PC-3 (cell line): ENCODE measurements around the gene RNASEH2B. TPM values are rescaled to one million over a fixed set of nuclear protein-coding genes. Genes with fewer than 3 reads are reported as not detected.

ENCODE experiments used
- ATAC-seq: fragments of 200-7000 bp; cut with Tn5 transposase; 2 replicates; pipeline ENCODE4 v1.9.1; 2020; ENCODE audit warnings: mild to moderate bottlenecking, moderate library complexity
- BruUV-seq: library from RNA; stranded (reverse); fragments of 400-500 nt; replicated peaks from 2 replicates; lab custom pipeline; 2021; lab: Mats Ljungman, UMichigan
- CTCF ChIA-PET: fragments of 300-600 bp; sonication (Branson Sonifier 250); formaldehyde crosslinking; loops from one replicate; lab custom pipeline; 2022; ENCODE audit warnings: antibody characterized with exemption; lab: Charles Lee
- POLR2A ChIA-PET: fragments of 300-600 bp; sonication (Branson Sonifier 250); formaldehyde crosslinking; loops from one replicate; lab custom pipeline; 2022; ENCODE audit warnings: antibody characterized with exemption; ENCODE audit not compliant: unreplicated experiment; lab: Charles Lee
- DNase-seq: peaks from one replicate; pipeline ENCODE4 v3.0.0-alpha.2; 2015
- H2AFZ ChIP-seq: fragments of 300-600 bp; sonication (generic); 2 replicates; pipeline ENCODE4 v1.6.0; 2016; ENCODE audit warnings: antibody characterized with exemption, low read length
- H3F3A ChIP-seq: fragments of 300-600 bp; sonication (generic); one replicate; pipeline ENCODE4 v1.6.0; 2017; ENCODE audit warnings: antibody characterized with exemption, low read length, control low read depth, mild to moderate bottlenecking; ENCODE audit not compliant: unreplicated experiment
- H3K27ac ChIP-seq: fragments of 300-600 bp; sonication (generic); 2 replicates; pipeline ENCODE4 v1.5.1; 2016; ENCODE audit warnings: mild to moderate bottlenecking, low read length
- H3K27me3 ChIP-seq: fragments of 300-600 bp; sonication (generic); 2 replicates; pipeline ENCODE4 v1.6.1; 2016; ENCODE audit warnings: low read length, mixed read lengths
- H3K36me3 ChIP-seq: fragments of 300-600 bp; sonication (generic); 2 replicates; pipeline ENCODE4 v1.6.1; 2016; ENCODE audit warnings: low read depth, mixed run types, low read length, mixed read lengths
- H3K4me1 ChIP-seq: fragments of 300-600 bp; sonication (generic); 2 replicates; pipeline ENCODE4 v1.5.1; 2016; ENCODE audit warnings: low read length; ENCODE audit not compliant: insufficient read depth
- H3K4me2 ChIP-seq: fragments of 300-600 bp; sonication (generic); 2 replicates; pipeline ENCODE4 v1.6.0; 2016; ENCODE audit warnings: low read length
- H3K4me3 ChIP-seq: fragments of 300-600 bp; sonication (generic); 2 replicates; pipeline ENCODE4 v1.5.1; 2016; ENCODE audit warnings: mild to moderate bottlenecking, low read length, mixed read lengths
- H3K79me2 ChIP-seq: fragments of 300-600 bp; sonication (generic); 2 replicates; pipeline ENCODE4 v1.6.1; 2017; ENCODE audit warnings: low read length, mixed read lengths
- H3K9ac ChIP-seq: fragments of 300-600 bp; sonication (generic); 2 replicates; pipeline ENCODE4 v1.6.0; 2016; ENCODE audit warnings: mild to moderate bottlenecking, low read length
- H3K9me2 ChIP-seq: fragments of 300-600 bp; sonication (generic); replicated peaks from 2 replicates; pipeline ENCODE4 v1.6.1; 2016; ENCODE audit warnings: mixed run types, low read length, mixed read lengths
- H3K9me3 ChIP-seq: fragments of 300-600 bp; sonication (generic); 2 replicates; pipeline ENCODE4 v1.6.1; 2016; ENCODE audit warnings: low read length, mixed read lengths
- H4K20me1 ChIP-seq: fragments of 300-600 bp; sonication (generic); 2 replicates; pipeline ENCODE4 v1.6.1; 2016; ENCODE audit warnings: low read length, mixed read lengths
- EZH2 ChIP-seq: fragments of 300-600 bp; sonication (generic); IDR thresholded peaks from one replicate; pipeline ENCODE4 v1.6.1; 2017; ENCODE audit warnings: antibody characterized with exemption, mild to moderate bottlenecking, low read length; ENCODE audit not compliant: unreplicated experiment
- EZH2phosphoT487 ChIP-seq: fragments of 300-600 bp; sonication (generic); IDR thresholded peaks from 2 replicates; pipeline ENCODE4 v1.6.1; 2018; ENCODE audit warnings: mild to moderate bottlenecking, antibody characterized with exemption, low read length, borderline replicate concordance
- intact Hi-C: fragments of 100-400 bp; cut with micrococcal nuclease; formaldehyde crosslinking; loops from 2 replicates; pipeline ENCODE4 v1.9.0; 2023
- total RNA-seq: library from RNA; depleted of rRNA; stranded (reverse); fragments of >200 nt; gene quantifications from 2 replicates; pipeline ENCODE4 v1.2.3, GENCODE V29; 2014
- TF ChIP-seq, protein P1 (sequence below): fragments of 300-600 bp; sonication (generic); conservative IDR thresholded peaks from 2 replicates; pipeline ENCODE4 v1.5.1; 2017; ENCODE audit warnings: antibody characterized with exemption, low read depth, mild to moderate bottlenecking, low read length

The RNASEH2B gene
- total RNA-seq, 1 experiment from 2014 or later = 36.0 TPM

DNA sequence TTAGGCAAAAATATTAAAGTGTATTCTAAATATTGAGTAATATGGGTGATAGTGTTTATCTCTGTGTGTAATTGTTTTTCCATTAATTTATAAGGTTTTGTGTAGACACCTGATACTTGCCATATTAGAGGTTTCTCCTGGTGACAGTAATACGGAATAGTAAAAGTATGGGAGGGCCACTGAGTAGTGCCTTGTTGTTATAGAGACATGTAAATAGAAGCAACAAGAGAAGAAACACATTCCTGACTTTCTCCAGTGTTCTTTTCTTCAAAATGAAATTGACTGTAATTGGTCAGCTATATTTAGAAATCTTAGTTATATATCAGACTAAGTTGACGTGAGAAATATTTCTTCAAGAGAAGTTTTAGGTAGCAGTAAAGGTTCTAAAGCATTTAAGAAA, 18.5 kb downstream of the RNASEH2B start:
- no peak overlapping the region for H3K4me2 ChIP-seq
- DNase-seq = no peak
- no peaks in the 10 kb centered on the region for H3K27me3 ChIP-seq
- BruUV-seq = no TSS peak
- H3K9me3 ChIP-seq = peaks cover 8% of the 10 kb centered on the region
- H3K79me2 ChIP-seq = 0 out of 2 replicates have a peak, but pooled peaks cover 7% of the 10 kb centered on the region
- H4K20me1 ChIP-seq = no peaks in the 10 kb centered on the region
- ChIA-PET CTCF (no interaction called here), POLR2A (no interaction called here)
- no peaks in the 10 kb centered on the region for H3K9me2 ChIP-seq
- ATAC-seq = no peak
- H2AFZ ChIP-seq = no peak overlapping the region
- H3K9ac ChIP-seq = no peak overlapping the region
- H3K4me1 ChIP-seq = no peaks in the 10 kb centered on the region
- H3K4me3 ChIP-seq = no peak overlapping the region
- H3K27ac ChIP-seq = no peak overlapping the region
- peaks cover 5% of the 10 kb centered on the region for H3K36me3 ChIP-seq
- intact Hi-C loops = no loop called here
- no peaks in the 10 kb centered on the region for H3F3A ChIP-seq
- TF ChIP-seq EZH2phosphoT487 = no peak
- no peak for TF ChIP-seq EZH2
- TF ChIP-seq, protein P1, sequence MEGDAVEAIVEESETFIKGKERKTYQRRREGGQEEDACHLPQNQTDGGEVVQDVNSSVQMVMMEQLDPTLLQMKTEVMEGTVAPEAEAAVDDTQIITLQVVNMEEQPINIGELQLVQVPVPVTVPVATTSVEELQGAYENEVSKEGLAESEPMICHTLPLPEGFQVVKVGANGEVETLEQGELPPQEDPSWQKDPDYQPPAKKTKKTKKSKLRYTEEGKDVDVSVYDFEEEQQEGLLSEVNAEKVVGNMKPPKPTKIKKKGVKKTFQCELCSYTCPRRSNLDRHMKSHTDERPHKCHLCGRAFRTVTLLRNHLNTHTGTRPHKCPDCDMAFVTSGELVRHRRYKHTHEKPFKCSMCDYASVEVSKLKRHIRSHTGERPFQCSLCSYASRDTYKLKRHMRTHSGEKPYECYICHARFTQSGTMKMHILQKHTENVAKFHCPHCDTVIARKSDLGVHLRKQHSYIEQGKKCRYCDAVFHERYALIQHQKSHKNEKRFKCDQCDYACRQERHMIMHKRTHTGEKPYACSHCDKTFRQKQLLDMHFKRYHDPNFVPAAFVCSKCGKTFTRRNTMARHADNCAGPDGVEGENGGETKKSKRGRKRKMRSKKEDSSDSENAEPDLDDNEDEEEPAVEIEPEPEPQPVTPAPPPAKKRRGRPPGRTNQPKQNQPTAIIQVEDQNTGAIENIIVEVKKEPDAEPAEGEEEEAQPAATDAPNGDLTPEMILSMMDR = no peak

DNA sequence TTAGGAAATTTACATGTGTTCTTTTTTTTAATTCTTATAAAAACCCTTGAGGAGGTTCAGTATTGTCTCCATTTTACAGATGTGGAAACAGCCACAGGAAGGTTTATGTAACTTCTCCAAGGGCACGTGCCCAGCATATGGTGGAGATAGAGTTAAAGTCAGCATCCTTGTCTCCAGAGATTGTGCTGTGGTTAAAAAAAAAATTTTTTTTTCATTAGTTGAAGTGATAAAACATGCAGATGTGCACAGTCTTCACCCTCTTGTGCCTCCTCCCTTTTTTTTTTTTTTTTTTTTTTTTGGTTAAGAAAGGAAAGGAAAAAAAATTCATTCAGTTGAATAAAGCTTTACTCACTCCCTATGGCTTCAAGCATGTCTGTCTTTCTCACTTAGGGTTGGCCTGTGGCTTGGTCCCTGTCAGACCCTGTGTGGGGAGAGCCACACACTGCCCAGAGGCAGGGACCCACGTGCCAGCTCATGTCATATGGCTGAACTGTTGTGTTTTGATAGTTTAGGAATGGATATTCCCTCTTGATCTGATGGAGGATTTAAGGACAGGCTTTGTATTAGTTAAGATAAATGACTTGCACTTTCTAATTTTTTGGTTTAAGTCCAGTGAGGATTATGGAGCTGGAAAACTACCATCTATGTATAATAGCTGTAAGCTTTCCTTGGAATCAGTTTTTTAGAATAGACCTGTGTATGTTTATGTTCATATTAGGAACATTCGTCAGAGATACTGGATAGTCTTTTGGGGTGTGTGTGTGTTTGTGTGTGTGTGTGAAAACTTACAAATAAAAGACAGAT, 19.3 kb downstream of the RNASEH2B start:
- no peak overlapping the region for H3K4me2 ChIP-seq
- no peak for ATAC-seq
- H3K27ac ChIP-seq = no peak overlapping the region
- H4K20me1 ChIP-seq = no peaks in the 10 kb centered on the region
- intact Hi-C loops = no loop called here
- H3K27me3 ChIP-seq = no peaks in the 10 kb centered on the region
- no peak for TF ChIP-seq EZH2phosphoT487
- TF ChIP-seq, protein P1 = no peak
- TF ChIP-seq EZH2 = no peak
- H3K4me3 ChIP-seq = no peak overlapping the region
- DNase-seq = no peak
- H3F3A ChIP-seq = no peaks in the 10 kb centered on the region
- H3K79me2 ChIP-seq = 0 out of 2 replicates have a peak, but pooled peaks cover 7% of the 10 kb centered on the region
- H3K36me3 ChIP-seq = no peaks in the 10 kb centered on the region; the same call in 1 of the 2 replicates
- BruUV-seq = no TSS peak
- ChIA-PET CTCF (no interaction called here), POLR2A (no interaction called here)
- H3K9me2 ChIP-seq = no peaks in the 10 kb centered on the region
- peaks cover under 1% of the 10 kb centered on the region; the same call in 1 of the 2 replicates for H3K9me3 ChIP-seq
- H2AFZ ChIP-seq = no peak overlapping the region
- no peaks in the 10 kb centered on the region for H3K4me1 ChIP-seq
- no peak overlapping the region for H3K9ac ChIP-seq

DNA sequence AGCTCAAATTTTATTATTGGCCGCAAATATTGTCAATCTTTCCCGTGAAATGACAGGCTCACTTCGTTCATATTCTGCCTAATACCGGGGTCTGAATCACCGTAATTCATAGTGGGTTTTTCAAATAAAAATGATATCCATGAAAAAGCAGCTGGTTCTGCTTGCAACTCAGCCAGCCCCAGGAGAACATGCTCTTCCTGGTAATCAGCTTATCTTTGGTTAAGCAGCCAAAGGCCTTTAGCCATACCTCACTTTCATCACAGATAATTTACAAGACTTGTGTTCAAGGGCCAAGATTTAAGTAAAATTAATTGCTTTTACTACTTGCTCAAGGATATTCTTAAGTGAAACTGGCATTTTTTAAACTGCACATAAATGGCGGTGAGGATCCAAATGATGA, 22.5 kb downstream of the RNASEH2B start:
- H2AFZ ChIP-seq = no peak overlapping the region
- TF ChIP-seq EZH2phosphoT487 (no peak), EZH2 (no peak)
- TF ChIP-seq, protein P1 = no peak
- ChIA-PET CTCF (no interaction called here), POLR2A (no interaction called here)
- H3K36me3 ChIP-seq = peaks cover 5% of the 10 kb centered on the region
- H3K9me3 ChIP-seq = no peaks in the 10 kb centered on the region
- no peak overlapping the region for H3K4me2 ChIP-seq
- no peak overlapping the region for H3K9ac ChIP-seq
- no peaks in the 10 kb centered on the region for H3K79me2 ChIP-seq
- BruUV-seq = no TSS peak
- no peaks in the 10 kb centered on the region for H3K9me2 ChIP-seq
- no peaks in the 10 kb centered on the region for H3K4me1 ChIP-seq
- H3K27ac ChIP-seq = no peak overlapping the region
- DNase-seq (no peak), ATAC-seq (no peak)
- no peak overlapping the region for H3K4me3 ChIP-seq
- H4K20me1 ChIP-seq = no peaks in the 10 kb centered on the region
- H3K27me3 ChIP-seq = no peaks in the 10 kb centered on the region
- intact Hi-C loops = no loop called here
- H3F3A ChIP-seq = no peaks in the 10 kb centered on the region
